ENCODE data around the gene PPFIA4.

Gene PPFIA4

GRCh38 chr1:203077367-203077766, 51.1 kb downstream of the PPFIA4 start:
- no peak for DNase-seq (ENCODE audit: low read depth, low spot score)
- TF ChIP-seq, protein P1, sequence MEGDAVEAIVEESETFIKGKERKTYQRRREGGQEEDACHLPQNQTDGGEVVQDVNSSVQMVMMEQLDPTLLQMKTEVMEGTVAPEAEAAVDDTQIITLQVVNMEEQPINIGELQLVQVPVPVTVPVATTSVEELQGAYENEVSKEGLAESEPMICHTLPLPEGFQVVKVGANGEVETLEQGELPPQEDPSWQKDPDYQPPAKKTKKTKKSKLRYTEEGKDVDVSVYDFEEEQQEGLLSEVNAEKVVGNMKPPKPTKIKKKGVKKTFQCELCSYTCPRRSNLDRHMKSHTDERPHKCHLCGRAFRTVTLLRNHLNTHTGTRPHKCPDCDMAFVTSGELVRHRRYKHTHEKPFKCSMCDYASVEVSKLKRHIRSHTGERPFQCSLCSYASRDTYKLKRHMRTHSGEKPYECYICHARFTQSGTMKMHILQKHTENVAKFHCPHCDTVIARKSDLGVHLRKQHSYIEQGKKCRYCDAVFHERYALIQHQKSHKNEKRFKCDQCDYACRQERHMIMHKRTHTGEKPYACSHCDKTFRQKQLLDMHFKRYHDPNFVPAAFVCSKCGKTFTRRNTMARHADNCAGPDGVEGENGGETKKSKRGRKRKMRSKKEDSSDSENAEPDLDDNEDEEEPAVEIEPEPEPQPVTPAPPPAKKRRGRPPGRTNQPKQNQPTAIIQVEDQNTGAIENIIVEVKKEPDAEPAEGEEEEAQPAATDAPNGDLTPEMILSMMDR (IDR thresholded peaks at IDR 0.05; ENCODE audit: insufficient read depth, low read length, missing control alignments): no peak

DNA sequence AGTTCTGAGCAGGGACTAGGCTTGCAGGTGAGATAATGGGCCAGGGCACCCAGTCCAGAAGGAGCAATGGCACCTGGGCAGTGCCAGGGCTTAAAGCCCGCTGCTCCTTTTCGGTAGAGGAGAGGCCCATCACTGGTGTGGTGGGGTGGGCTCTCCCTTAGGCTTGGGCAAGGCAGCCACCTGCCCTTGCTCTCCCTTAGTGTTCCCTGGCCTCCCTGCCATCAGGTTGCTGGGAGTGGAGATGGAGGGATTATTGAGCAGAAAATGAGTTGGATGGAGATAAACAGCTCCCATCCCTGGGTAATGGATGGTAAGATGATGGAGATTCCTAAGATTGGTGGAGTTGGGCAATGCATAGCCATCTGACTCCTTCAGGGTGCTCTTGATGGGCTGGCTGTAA, 51.7 kb downstream of the PPFIA4 start:
- ChIA-PET CTCF (interaction anchor here (0.7 to 2.6 kb wide), 4 partner anchors 38 to 138 kb away, joined by 4 to 16 read pairs (median 7); no protein-coding TSS in a partner anchor), POLR2A (no interaction called here)
- TF ChIP-seq, protein P1 (IDR thresholded peaks at IDR 0.05; ENCODE audit: insufficient read depth, low read length, missing control alignments): no peak
- no peak overlapping the region for H3K4me3 ChIP-seq (ENCODE audit: low read depth, low read length)
- no peak for DNase-seq (ENCODE audit: low read depth, low spot score)

More at GRCh38 chr1:203077367-203077766, 51.1 kb downstream of the PPFIA4 start:
- CTCF ChIA-PET: interaction anchor here (0.9 to 2.6 kb wide), 5 partner anchors 10 to 193 kb away, joined by 3 to 16 read pairs (median 4); no protein-coding TSS in a partner anchor
- POLR2A ChIA-PET: no interaction called here
- H3K4me3 ChIP-seq (ENCODE audit: low read depth, low read length): no peak overlapping the region

DNA sequence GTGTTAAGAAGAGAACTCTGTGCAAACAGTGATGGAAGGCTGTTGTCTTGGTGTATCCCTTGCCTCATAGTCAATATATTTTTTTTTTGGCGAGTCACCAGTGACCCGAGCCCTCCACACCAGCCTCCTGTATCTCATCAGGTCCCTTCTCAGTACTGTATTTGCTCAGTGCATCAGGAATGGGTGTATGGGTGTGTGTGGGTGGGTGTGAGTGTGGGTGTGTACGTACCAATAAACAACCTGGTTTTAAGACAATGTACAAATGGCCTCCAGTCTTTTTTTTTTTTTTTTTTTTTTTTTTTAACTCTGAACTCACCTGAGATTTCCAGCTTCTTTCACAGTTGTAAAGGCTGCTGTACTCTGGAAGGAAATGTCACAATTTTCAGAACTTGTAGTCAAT, 52.2 kb downstream of the PPFIA4 start:
- DNase-seq (ENCODE audit: low read depth, low spot score): no peak
- CTCF ChIA-PET: interaction anchor here (0.7 to 2.6 kb wide), 3 partner anchors 38 to 137 kb away, joined by 4 to 16 read pairs (median 6); no protein-coding TSS in a partner anchor
- POLR2A ChIA-PET: no interaction called here
- TF ChIP-seq, protein P1 (IDR thresholded peaks at IDR 0.05; ENCODE audit: insufficient read depth, low read length, missing control alignments): no peak
- H3K4me3 ChIP-seq (ENCODE audit: low read depth, low read length): no peak overlapping the region

DNA sequence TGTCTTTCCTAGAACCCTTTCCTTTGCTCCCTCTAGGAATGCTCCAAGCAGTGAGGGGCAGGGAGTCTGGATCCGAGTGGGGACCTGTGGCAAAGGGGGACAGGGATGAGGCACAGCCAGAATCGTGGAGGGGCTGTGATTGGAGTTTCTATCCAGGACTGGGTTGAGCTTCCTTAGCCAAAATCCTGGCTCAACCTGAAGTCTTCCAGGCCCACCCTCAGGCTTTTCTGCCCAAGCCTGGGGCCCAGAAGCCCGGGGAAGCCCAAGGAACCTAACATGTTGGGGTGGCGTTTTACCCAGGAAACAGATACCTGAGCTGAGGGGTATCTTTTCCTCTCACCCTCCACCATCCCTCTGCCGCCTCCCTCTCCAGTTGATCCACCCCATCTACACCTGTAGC, 54.2 kb downstream of the PPFIA4 start:
- TF ChIP-seq, protein P1 (IDR thresholded peaks at IDR 0.05; ENCODE audit: insufficient read depth, low read length, missing control alignments): no peak
- POLR2A ChIA-PET: no interaction called here
- no peak for DNase-seq (ENCODE audit: low read depth, low spot score)
- H3K4me3 ChIP-seq (ENCODE audit: low read depth, low read length): no peak overlapping the region
- CTCF ChIA-PET: interaction anchor here (1.1 to 1.4 kb wide), 2 partner anchors 45 to 136 kb away, joined by 4 to 7 read pairs; no protein-coding TSS in a partner anchor

GRCh38 chr1:203081465-203082230, 55.4 kb downstream of the PPFIA4 start:
- ChIA-PET CTCF (interaction anchor here (0.7 to 1.5 kb wide), 9 partner anchors 10 to 188 kb away, joined by 3 to 7 read pairs (median 4); no protein-coding TSS in a partner anchor), POLR2A (no interaction called here)
- H3K4me3 ChIP-seq (ENCODE audit: low read depth, low read length): no peak overlapping the region
- TF ChIP-seq, protein P1 (IDR thresholded peaks at IDR 0.05; ENCODE audit: insufficient read depth, low read length, missing control alignments): no peak
- DNase-seq (ENCODE audit: low read depth, low spot score): no peak

DNA sequence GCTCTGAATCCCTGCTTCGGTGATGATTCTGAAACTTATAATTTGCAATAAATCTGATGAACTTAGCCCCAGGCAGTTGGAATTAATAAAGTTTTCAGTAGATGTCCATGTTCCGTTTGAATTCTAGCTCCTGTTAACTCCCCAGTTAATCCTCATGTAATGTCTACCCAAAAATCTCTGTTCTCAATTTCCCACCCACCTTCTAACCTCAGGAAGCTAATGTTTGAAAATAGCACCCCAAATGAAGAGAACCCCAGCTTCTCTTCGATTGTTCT, 55.9 kb downstream of the PPFIA4 start:
- no peak for DNase-seq (ENCODE audit: low read depth, low spot score)
- CTCF ChIA-PET: interaction anchor here (0.7 to 1.5 kb wide), 7 partner anchors 11 to 187 kb away, joined by 3 to 7 read pairs (median 4); no protein-coding TSS in a partner anchor
- no peak overlapping the region for H3K4me3 ChIP-seq (ENCODE audit: low read depth, low read length)
- POLR2A ChIA-PET: no interaction called here
- TF ChIP-seq, protein P1 (IDR thresholded peaks at IDR 0.05; ENCODE audit: insufficient read depth, low read length, missing control alignments): no peak
